Activated CD4-positive, alpha-beta T cell treated with anti-CD3 and anti-CD28 coated beads, Interleukin-10, Interleukin-2, amounts not matched to agents 100 ng/mL and 50 ng/mL, durations not matched to agents 16 hours and 8 hours (primary cell): ENCODE results near the gene TTLL12.

Experiments used
- DNase-seq: peaks from one replicate; pipeline ENCODE4 v3.0.0-alpha.2; 2020

Gene TTLL12

DNA sequence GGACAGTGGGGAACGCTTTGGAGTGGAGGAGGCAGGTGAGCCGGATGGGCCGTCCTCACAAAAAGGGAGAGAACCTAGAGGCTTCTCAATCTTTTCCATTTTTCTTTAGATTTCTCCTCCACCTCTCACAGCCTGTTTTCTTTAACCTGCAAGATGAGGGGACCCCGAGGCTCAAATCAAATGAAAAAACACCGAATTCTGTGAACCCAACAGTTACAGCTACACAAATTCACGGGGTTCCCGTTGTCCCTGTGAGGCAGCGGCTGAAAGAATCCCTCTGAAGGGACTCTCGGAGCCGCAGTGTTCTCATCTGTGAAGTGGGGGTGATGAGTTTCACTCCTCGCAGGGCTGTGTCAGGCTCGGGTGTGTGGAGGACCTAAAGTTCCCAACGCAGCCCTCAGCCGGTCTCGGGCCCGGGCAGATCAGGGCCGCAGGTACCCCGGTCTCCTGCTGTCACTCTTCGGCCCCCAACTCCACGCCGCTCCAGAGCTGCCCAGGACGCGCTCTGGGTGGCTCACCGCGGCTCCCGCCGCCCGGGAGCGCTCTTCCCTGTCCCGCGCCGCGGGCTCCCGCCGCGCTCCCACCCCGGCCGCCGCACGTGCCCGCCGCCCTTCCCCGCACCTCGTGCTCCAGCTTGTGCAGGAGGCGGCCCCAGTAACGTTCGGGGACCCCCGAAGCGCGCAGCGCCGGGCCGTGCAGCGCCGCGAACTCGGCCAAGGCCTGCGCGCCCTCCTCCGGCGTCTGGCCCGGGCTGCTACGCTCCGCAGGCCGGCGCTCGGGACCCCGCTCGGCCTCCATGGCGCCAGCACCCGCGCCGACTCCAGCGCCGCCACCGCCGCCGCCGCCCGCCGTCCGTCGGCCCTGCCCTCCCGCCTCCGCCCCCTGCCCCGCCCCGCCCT, at the start of gene TTLL12:
Gene TTLL12 (minus strand): TSS at position 863 of the 899 bp plus-strand sequence. CDS start 65 bp downstream, at position 798.
- peak; percentile 56 for DNase-seq

DNA sequence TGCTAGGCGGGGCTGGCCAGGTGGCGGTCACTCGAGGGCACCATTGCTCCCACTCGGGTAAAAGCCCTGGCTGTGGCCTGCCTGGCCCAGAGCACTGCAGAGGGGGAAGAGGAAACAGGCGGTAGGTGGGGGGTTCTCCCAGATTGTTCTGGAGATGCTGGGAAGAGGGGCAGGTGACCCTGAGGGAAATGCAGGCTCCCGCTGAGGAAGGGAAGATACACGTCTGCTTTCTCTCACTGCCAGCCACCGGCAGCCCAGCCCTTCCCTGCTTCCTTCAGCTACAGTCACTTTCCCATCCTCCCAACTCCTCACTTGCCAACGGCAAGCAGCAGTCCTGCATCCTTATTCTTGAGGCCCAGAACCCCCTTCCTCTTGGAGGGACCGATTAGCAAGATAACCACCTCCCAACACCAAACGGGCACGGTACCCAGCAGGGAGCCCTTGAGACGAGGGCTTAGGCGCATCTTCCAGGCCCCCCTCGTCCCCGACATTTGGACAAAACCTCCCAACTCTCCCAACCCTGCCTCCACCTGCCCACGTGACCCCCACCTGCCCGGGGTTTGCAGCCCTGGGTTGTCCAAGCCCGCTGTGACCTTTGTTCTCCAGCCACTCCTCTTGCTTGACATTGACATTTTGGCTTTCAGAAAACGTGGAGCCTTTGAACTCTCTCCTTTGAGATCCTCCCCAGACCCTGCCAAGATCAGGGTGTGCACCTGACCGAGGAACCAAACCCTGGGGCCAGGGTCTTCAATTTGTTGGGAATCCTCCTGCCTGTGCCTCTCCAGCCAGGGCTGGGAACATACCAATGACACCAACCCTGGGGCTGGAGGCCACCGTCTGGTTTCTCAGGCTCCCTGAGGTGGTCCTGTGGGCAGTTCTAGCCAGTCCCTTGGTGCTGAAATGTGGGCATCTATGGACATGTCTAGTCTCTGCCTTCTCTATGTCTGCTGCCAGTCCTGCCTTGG, 48.8 kb upstream of the TTLL12 start:
- DNase-seq = no peak

GRCh38 chr22:43234264-43234988, 47.5 kb upstream of the TTLL12 start:
- no peak for DNase-seq

DNA sequence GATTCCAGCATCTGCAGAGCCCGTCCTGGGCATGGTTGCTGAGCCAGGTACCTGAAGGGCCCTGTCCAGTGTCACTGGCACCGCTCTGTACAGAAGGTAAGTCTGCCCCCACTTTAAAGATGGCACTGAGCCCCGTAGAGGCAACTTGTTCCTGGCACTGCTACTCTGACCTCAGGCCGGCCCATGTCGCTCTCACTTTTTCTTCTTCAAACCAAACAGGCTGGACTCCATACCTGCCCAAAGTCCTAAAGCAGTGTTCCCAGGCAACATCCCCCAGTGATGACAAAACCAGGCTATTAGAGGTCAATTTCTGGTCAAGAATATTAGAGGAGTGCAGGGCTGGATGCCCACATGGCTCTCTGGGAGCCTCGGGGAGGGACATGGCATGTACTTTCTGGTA, 46.6 kb upstream of the TTLL12 start:
- DNase-seq = no peak

DNA sequence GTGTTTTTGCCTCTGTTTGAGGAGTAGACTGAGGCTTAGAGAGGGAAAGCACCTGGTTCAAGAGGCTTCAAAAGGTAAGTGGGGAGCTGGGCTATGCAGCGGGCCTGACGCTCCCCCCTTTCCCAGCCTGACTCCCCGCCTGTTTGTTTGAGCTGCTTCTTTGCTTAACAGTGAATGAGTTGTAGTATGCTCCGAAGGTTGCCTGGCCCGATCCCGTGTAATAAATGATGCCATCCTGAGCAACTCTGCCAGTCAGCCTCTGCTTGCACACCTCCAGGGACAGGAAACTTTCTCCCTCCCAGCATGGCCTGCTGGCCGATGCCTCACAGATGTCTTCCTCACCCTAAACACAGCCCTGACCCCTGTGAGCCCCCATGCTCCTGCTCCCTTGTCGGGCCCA, 45.5 kb upstream of the TTLL12 start:
- no peak for DNase-seq

- DNase-seq = no peak
Measured at GRCh38 chr22:43231724-43232034, 44.7 kb upstream of the TTLL12 start.

DNA sequence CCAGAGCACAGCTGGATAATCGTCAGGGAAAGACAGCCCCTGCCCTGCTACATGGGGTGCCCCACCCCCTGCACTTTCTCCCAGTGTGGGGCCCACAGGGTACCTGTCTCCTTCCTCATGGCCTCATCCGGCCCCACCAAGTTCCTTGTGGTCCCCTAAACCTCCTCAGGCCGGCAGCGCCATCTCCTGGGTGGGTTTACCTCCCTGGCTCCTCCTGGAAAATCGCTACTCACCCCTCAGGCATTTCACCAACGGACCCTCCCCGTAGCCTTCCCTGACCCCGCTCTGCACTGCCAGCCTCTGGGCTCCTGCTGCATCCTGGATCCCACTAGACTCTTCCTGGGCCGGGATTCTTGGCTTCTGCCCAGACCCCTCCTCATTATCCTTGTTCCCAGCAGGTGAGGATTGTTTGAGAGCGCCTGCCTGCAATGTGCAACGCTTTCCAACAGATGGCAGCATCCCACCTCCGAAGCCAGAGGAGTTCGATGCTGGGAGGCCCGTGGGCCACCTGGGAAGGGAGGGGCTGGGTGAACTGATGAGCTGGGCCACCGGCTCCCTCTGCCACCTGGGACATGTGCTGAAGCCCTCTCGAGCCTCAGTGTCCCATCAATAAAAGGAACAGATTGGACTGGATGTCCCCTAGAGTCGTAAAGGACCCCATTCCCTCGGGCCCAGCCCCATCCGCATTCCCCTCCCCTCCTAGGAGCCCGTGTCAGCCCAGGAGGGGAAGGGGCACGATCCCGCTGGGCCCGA, 44.2 kb upstream of the TTLL12 start:
- DNase-seq = peak; percentile 75

DNA sequence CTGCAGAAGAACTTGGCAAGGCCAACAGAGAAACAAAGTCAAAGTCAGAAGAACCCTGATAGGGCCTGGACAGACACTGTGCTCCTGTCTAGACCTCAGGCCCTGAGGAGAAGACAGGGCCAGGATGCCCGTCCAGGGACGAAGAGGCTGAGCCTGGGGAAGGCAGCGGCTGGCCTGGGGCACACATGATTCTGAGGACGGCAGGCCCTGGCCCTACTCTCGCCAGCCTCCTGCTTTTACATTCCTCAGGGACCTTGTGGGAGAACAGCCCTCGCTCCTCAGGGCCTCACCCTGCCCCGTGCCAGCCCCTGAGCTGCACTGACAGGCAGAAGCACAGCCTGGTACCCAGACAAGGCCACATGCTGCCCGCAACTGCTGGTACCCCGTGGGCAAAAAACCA, 43.6 kb upstream of the TTLL12 start:
- DNase-seq = no peak

GRCh38 chr22:43228863-43229262, 41.9 kb upstream of the TTLL12 start:
- DNase-seq = no peak

GRCh38 chr22:43228330-43228729, 41.4 kb upstream of the TTLL12 start:
- peak; percentile 18 for DNase-seq

DNA sequence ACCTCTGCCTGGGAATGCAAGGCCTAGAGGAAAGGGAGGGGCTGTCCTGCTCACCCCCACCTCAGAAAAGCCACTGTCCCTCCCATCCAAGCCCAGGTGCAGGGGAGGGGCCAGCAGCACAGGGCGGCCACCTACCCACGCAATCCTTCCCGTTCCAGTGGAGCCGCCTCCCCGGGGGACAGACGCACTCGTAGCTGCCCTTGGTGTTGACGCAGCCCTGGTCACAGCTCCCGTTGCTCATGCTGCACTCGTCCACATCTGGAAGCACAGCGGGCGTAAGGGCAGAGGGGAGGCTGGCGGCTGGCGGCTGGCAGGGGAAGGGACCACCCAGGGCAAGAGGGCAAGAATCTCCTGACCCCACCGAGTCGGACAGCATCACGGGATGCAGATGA, 40.3 kb upstream of the TTLL12 start:
- no peak for DNase-seq

DNA sequence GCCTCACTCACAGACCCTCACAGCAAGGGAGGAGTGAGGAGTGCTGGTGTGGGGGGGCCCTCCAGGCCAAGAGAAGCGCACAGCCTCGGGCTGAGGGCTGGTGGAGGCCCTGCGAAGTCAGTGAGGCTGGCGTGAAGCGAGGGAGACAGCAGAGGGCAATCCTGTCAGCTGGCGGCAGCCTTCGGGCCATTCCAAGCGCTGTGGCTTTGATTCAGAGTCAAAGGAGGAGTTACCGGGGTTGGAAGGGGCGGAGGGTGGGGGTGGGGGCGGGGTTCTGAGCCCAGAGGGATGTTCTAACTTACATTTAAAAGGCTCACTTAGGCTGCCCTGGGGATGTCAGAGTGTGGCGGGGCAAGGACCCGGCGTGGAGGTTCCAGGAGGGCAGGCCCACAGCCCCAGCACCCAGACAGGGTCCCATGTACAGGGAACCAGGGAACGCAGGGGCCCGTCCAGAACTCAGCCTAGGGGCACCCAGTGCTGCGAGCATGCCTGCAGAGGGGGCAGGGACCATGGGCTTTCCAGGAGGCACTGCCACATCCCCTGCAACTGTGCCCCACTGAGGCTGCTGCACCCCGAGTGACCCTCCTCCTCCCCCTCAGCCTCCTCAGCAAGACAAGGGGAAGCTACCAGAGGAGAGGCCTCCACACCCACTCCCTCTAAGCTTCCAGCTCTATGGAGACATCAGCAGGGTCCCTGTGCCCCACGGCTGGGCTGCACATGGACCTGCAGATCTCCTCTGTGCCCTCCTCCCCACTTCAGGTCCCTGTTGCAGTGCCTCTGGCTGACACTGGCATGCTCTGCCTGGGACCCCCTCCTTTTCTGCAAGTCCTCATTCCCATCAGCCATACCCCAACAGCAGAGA, 39.7 kb upstream of the TTLL12 start:
- DNase-seq = no peak

GRCh38 chr22:43225609-43226008, 38.7 kb upstream of the TTLL12 start:
- DNase-seq = no peak

- DNase-seq = no peak
Measured at GRCh38 chr22:43222987-43223386, 36.1 kb upstream of the TTLL12 start.

DNA sequence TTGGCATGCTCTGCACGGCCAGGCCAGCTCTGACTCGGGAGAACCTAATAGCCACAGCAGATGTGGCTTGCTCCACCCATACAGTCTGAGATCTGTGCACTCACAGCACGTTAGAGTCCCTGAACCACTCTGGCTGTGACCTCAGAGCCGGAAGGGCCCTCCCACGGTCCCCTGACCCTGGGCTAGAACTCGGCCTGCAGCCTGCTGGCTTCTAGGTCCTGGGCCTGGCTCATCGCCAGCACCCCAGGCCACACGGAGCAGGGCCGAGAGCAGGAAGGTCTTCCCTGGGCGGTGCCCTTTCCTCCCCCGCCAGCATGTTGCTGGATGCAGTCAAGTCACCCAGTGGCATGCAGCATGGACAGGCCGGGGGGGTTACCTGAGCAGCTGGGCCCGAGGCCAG, 35.3 kb upstream of the TTLL12 start:
- no peak for DNase-seq

GRCh38 chr22:43220625-43221380, 33.9 kb upstream of the TTLL12 start:
- DNase-seq = no peak

DNA sequence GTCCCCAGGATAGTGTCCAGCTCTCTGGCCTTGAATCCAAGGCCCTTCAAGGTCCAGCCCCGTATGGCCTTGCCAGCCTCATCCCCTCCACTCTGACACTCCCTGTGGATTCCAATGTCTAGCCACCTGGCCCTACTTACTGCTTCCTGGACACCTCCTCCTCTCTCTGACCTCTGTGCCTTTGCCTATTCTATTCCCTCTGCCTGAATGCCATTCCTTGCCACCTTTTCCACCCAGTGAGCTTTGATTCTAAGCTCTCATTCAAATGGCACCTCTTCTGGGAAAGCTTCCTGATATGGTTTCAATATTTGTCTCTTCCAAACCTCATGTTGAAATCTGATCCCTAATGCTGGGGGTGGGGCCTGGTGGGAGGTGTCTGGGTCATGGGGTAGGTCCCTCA, 31.9 kb upstream of the TTLL12 start:
- DNase-seq = no peak

- no peak for DNase-seq
Measured at GRCh38 chr22:43217285-43218030, 30.5 kb upstream of the TTLL12 start.

DNA sequence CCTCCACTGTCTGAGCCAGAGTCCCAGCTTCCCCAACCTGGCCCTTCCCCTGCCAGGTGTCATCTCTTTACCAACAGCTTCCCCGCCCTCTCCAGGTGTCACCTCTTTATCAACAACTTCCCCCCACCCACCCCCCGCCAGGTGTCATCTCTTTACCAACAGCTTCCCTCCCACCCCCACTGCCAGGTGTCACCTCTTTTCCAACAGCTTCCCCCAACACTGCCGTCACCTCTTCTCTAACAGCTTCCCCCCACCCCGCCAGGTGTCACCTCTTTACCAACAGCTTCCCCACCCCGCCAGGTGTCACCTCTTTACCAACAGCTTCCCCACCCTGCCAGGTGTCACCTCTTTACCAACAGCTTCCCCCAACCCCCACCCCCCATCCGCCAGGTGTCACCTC, 29.8 kb upstream of the TTLL12 start:
- DNase-seq = no peak

DNA sequence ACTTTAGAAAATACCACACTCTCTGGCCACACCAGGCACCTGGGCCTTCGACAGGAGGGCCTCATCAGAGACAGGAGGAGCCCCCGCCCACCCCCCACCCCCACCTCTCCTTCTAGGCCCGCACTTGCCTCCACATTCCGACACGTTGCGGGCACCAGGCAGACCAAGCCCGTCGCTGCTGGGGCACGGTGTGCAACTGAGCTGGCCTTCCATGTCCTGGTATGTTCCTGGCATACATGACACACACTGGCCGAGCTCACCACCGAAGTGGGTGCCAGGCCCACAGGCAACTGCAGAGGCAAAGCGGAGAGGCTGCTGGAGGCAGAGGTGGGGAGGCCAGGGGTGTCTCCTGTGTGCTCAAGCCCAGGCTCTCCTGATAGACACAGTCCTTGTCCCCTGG, 27.0 kb upstream of the TTLL12 start:
- DNase-seq = no peak
